H1 (cell line): ENCODE data around the gene BRCA2. TPM values are rescaled to one million over a fixed set of nuclear protein-coding genes. Genes with fewer than 3 reads are reported as not detected.

Experiments used
- CBX5 ChIP-seq: fragments of 300-800, 300-1000 bp; sonication (generic); IDR thresholded peaks from 2 replicates; pipeline ENCODE4 v1.7.1; 2016; ENCODE audit warnings: antibody characterized with exemption, low read length, low read depth
- CEBPB ChIP-seq: IDR thresholded peaks from 2 replicates; pipeline ENCODE4 v1.6.1; 2012; ENCODE audit warnings: low read depth, low read length
- CTBP2 ChIP-seq: IDR thresholded peaks from 2 replicates; pipeline ENCODE4 v1.7.0; 2011; ENCODE audit warnings: borderline replicate concordance, mild to moderate bottlenecking, moderate library complexity, mixed read lengths, low read length; ENCODE audit not compliant: insufficient read depth, insufficient read length
- JUND ChIP-seq: IDR thresholded peaks from 2 replicates; pipeline ENCODE4 v1.6.1; 2011; ENCODE audit warnings: mild to moderate bottlenecking, improper control_type of control experiment, low read length
- KDM5A ChIP-seq: fragments of 200-600 bp; IDR thresholded peaks from 2 replicates; pipeline ENCODE4 v1.7.1; 2012; ENCODE audit warnings: mild to moderate bottlenecking, low read length, inconsistent platforms, mixed read lengths
- PHF8 ChIP-seq: fragments of 200-600 bp; sonication (generic); conservative IDR thresholded peaks from 2 replicates; pipeline ENCODE4 v1.7.1; 2012; ENCODE audit warnings: low read depth, mild to moderate bottlenecking, inconsistent platforms, low read length, moderate library complexity
- polyA plus RNA-seq, 7 experiments: library from polyadenylated mRNA; depleted of rRNA in 3 of 7; stranded (reverse) in 5 of 7; unstranded in 2 of 7; fragments of >200 nt in 5 of 7; fragments of 200-250 nt in 2 of 7; gene quantifications; 1 replicate in 5 of 7; 2 replicates in 1 of 7; 4 replicates in 1 of 7; pipeline versions ENCODE4 v1.2.1 to v1.2.3, GENCODE V29; 2011 to 2013; ENCODE audit warnings: missing spikeins in 2 of 7, mixed read lengths in 2 of 7
- total RNA-seq: library from RNA; stranded (reverse); fragmentation: NEBNext Ultra II Directional; extraction: Animal tissue kit (Norgen Biotek cat#: 25700); gene quantifications from 2 replicates; pipeline ENCODE4 v1.2.1, GENCODE V29; 2021

Gene BRCA2
- total and polyA plus RNA-seq, 2 of the 8 experiments (the other 6 are each of a cell fraction or from before 2014, with no cell fraction given), result 4.2 to 24.9 TPM

- TF ChIP-seq KDM5A (no peak), CTBP2 (no peak), CEBPB (no peak), JUND (no peak), CBX5 (no peak), PHF8 (no peak)
These were observed 93.6 kb downstream of the BRCA2 start (continued) for GRCh38 chr13:32409001-32409313.
